Femur (tissue), 1 donor: ENCODE results near the gene IGF2BP2.

Experiments
- DNase-seq: peaks from one replicate; pipeline ENCODE4 v3.0.0-alpha.2; 2017

Gene IGF2BP2

GRCh38 chr3:185730550-185730949, 94.3 kb downstream of the IGF2BP2 start:
- no peak for DNase-seq

GRCh38 chr3:185729337-185730055, 95.3 kb downstream of the IGF2BP2 start:
- DNase-seq: no peak

GRCh38 chr3:185728630-185729336, 96.1 kb downstream of the IGF2BP2 start:
- no peak for DNase-seq

- DNase-seq: no peak
These were observed 97.0 kb downstream of the IGF2BP2 start for GRCh38 chr3:185727873-185728272.

GRCh38 chr3:185726254-185726967, 98.4 kb downstream of the IGF2BP2 start:
- no peak for DNase-seq

GRCh38 chr3:185724761-185725160, 100.1 kb downstream of the IGF2BP2 start:
- DNase-seq: peak; percentile 70

- DNase-seq: no peak
These were observed 100.6 kb downstream of the IGF2BP2 start for GRCh38 chr3:185724251-185724650.

- no peak for DNase-seq
These were observed 102.0 kb downstream of the IGF2BP2 start for GRCh38 chr3:185722881-185723280.

GRCh38 chr3:185721970-185722369, 102.9 kb downstream of the IGF2BP2 start:
- DNase-seq: no peak

GRCh38 chr3:185720326-185720725, 104.5 kb downstream of the IGF2BP2 start:
- DNase-seq: no peak

GRCh38 chr3:185718736-185719593, 105.9 kb downstream of the IGF2BP2 start:
- DNase-seq: no peak

GRCh38 chr3:185717627-185718402, 107.0 kb downstream of the IGF2BP2 start:
- DNase-seq: no peak

- no peak for DNase-seq
These were observed 107.7 kb downstream of the IGF2BP2 start for GRCh38 chr3:185717121-185717520.

- DNase-seq: no peak
These were observed 108.3 kb downstream of the IGF2BP2 start for GRCh38 chr3:185716436-185717108.

GRCh38 chr3:185715091-185715490, 109.8 kb downstream of the IGF2BP2 start:
- no peak for DNase-seq

- DNase-seq: no peak
These were observed 110.8 kb downstream of the IGF2BP2 start for GRCh38 chr3:185714085-185714484.

- no peak for DNase-seq
These were observed 111.8 kb downstream of the IGF2BP2 start for GRCh38 chr3:185713015-185713414.

- no peak for DNase-seq
These were observed 112.5 kb downstream of the IGF2BP2 start for GRCh38 chr3:185712337-185712736.

- DNase-seq: no peak
These were observed 113.5 kb downstream of the IGF2BP2 start for GRCh38 chr3:185711255-185711870.

GRCh38 chr3:185709251-185709955, 115.4 kb downstream of the IGF2BP2 start:
- DNase-seq: no peak
